Endothelial cell of umbilical vein (primary cell): ENCODE measurements around the gene DBP. TPM values are rescaled to one million over a fixed set of nuclear protein-coding genes. Genes with fewer than 3 reads are reported as not detected.

Source experiments
- BruUV-seq: library from RNA; stranded (reverse); fragments of 400-500 nt; replicated peaks from 2 replicates; lab custom pipeline; 2021; lab: Mats Ljungman, UMichigan
- CTCF ChIA-PET: fragments of 300-600, 350-600 bp; sonication (Branson Sonifier 250); formaldehyde crosslinking; loops from one replicate; lab custom pipeline; 2021; ENCODE audit warnings: antibody characterized with exemption, inconsistent platforms; lab: Charles Lee
- POLR2A ChIA-PET: fragments of 300-600, 350-600 bp; sonication (Branson Sonifier 250); formaldehyde crosslinking; loops from one replicate; lab custom pipeline; 2021; ENCODE audit warnings: antibody characterized with exemption, inconsistent platforms; lab: Charles Lee
- DNase-seq: peaks from one replicate; pipeline ENCODE4 v3.0.0-alpha.2; 2011; ENCODE audit warnings: low read depth, low spot score
- FAIRE-seq: peaks from 2 replicates; lab custom pipeline; 2011; peaks lifted over from hg19 to GRCh38; lab: Jason Lieb, UNC
- H2AFZ ChIP-seq: 2 replicates; pipeline ENCODE4 v1.6.0; 2012; ENCODE audit warnings: low read depth, low read length, control low read depth, inconsistent platforms
- H3K27ac ChIP-seq: 2 replicates; pipeline ENCODE4 v1.5.1; 2011; ENCODE audit warnings: low read depth, mild to moderate bottlenecking, control low read depth, low read length, moderate library complexity; ENCODE audit not compliant: insufficient read depth
- H3K27me3 ChIP-seq, 2 experiments: 2 replicates each; pipeline versions ENCODE4 v1.6.0 to v1.6.1; 2011; ENCODE audit warnings: low read length in 2 of 2, mixed read lengths in 1 of 2; ENCODE audit not compliant: control insufficient read depth in 2 of 2, insufficient read depth in 2 of 2
- H3K36me3 ChIP-seq, 2 experiments: 2 replicates in 1 of 2; 3 replicates in 1 of 2; pipeline ENCODE4 v1.5.1; 2011; ENCODE audit warnings: low read length in 2 of 2, mild to moderate bottlenecking in 1 of 2, moderate library complexity in 1 of 2; ENCODE audit not compliant: control insufficient read depth in 2 of 2, insufficient read depth in 2 of 2; ENCODE audit errors: extremely low read depth in 1 of 2
- H3K4me1 ChIP-seq: 3 replicates; pipeline ENCODE4 v1.5.1; 2011; ENCODE audit warnings: mild to moderate bottlenecking, low read length; ENCODE audit not compliant: control insufficient read depth, insufficient read depth; ENCODE audit errors: extremely low read depth
- H3K4me2 ChIP-seq: 2 replicates; pipeline ENCODE4 v1.6.1; 2011; ENCODE audit warnings: low read length, control low read depth, mixed read lengths; ENCODE audit not compliant: insufficient read depth
- H3K4me3 ChIP-seq, 3 experiments: fragments of 200-600 bp in 1 of 3; sonication (generic), shearing (Covaris generic) in 1 of 3; replicated peaks in 1 of 3; 2 replicates each; pipeline ENCODE4 v1.5.1; 2011 to 2016; ENCODE audit warnings: control low read depth in 3 of 3, low read length in 3 of 3, mild to moderate bottlenecking in 2 of 3, inconsistent platforms in 1 of 3, low read depth in 1 of 3, moderate library complexity in 1 of 3; ENCODE audit not compliant: insufficient read depth in 1 of 3
- H3K79me2 ChIP-seq: 2 replicates; pipeline ENCODE4 v1.6.0; 2012; ENCODE audit warnings: low read length, inconsistent platforms; ENCODE audit not compliant: control insufficient read depth, insufficient read depth
- H3K9ac ChIP-seq: replicated peaks from 2 replicates; pipeline ENCODE3; 2011; ENCODE audit warnings: low read length, control low read depth; ENCODE audit not compliant: insufficient read depth; ENCODE audit errors: extremely low read depth
- H3K9me1 ChIP-seq: replicated peaks from 3 replicates; pipeline ENCODE4 v1.6.0; 2011; ENCODE audit warnings: mild to moderate bottlenecking, low read length; ENCODE audit not compliant: control insufficient read depth, insufficient read depth; ENCODE audit errors: extremely low read depth
- H3K9me3 ChIP-seq: replicated peaks from 2 replicates; pipeline ENCODE4 v1.5.1; 2012; ENCODE audit warnings: low read length, inconsistent platforms; ENCODE audit not compliant: control insufficient read depth, insufficient read depth
- H4K20me1 ChIP-seq: replicated peaks from 2 replicates; pipeline ENCODE3; 2011; ENCODE audit warnings: mild to moderate bottlenecking, low read length; ENCODE audit not compliant: control insufficient read depth, insufficient read depth; ENCODE audit errors: extremely low read depth
- CTCF ChIP-seq, 2 donors: IDR thresholded peaks; 1 replicate in 1 of 2; 2 replicates in 1 of 2; pipeline ENCODE4 v1.5.1; 2011; ENCODE audit warnings: low read length in 2 of 2, mild to moderate bottlenecking in 2 of 2, moderate library complexity in 2 of 2, control low read depth in 1 of 2, inconsistent platforms in 1 of 2, low read depth in 1 of 2; ENCODE audit not compliant: insufficient read depth in 1 of 2; ENCODE audit errors: extremely low read depth in 1 of 2
- EZH2 ChIP-seq: IDR thresholded peaks from 2 replicates; pipeline ENCODE4 v1.6.1; 2012; ENCODE audit warnings: borderline replicate concordance, low read depth, mild to moderate bottlenecking, moderate library complexity, low read length, inconsistent platforms; ENCODE audit not compliant: severe bottlenecking
- FOS ChIP-seq: IDR thresholded peaks from 2 replicates; pipeline ENCODE4 v1.6.1; 2011; ENCODE audit warnings: mild to moderate bottlenecking, low read length, moderate library complexity, borderline replicate concordance; ENCODE audit not compliant: insufficient read depth
- GATA2 ChIP-seq: IDR thresholded peaks from 2 replicates; pipeline ENCODE4 v1.7.0; 2011; ENCODE audit warnings: low read depth, mild to moderate bottlenecking, moderate library complexity, mixed read lengths, low read length; ENCODE audit not compliant: insufficient read length, insufficient read depth
- JUN ChIP-seq: IDR thresholded peaks from 2 replicates; pipeline ENCODE4 v1.6.1; 2011; ENCODE audit warnings: borderline replicate concordance, low read depth; ENCODE audit not compliant: insufficient read length, insufficient read depth
- MAX ChIP-seq: IDR thresholded peaks from 2 replicates; pipeline ENCODE4 v1.6.1; 2011; ENCODE audit not compliant: insufficient read depth, insufficient read length
- MYC ChIP-seq: IDR thresholded peaks from one replicate; pipeline ENCODE4 v1.6.1; 2011; ENCODE audit warnings: mild to moderate bottlenecking, low read depth, low read length
- POLR2A ChIP-seq: IDR thresholded peaks from 2 replicates; pipeline ENCODE4 v1.6.1; 2012; ENCODE audit warnings: low read depth, mild to moderate bottlenecking, control low read depth, low read length
- POLR2AphosphoS5 ChIP-seq: IDR thresholded peaks from 2 replicates; pipeline ENCODE4 v1.6.1; 2012; ENCODE audit warnings: low read depth, mild to moderate bottlenecking, control low read depth, low read length, moderate library complexity; ENCODE audit not compliant: insufficient read depth
- dilution Hi-C: fragments of 300-500 bp; cut with MboI; formaldehyde crosslinking; loops from one replicate; pipeline ENCODE4 v1.15.0; 2019; ENCODE audit warnings: low sequenced_read_pairs; ENCODE audit not compliant: extremely low pct_ligation_motif_present
- intact Hi-C: fragments of 100-400 bp; cut with micrococcal nuclease; formaldehyde crosslinking; loops from one replicate; pipeline ENCODE4 v1.10.0; 2022
- polyA plus RNA-seq, 4 experiments: library from polyadenylated mRNA; depleted of rRNA in 3 of 4; stranded (reverse) in 3 of 4; unstranded in 1 of 4; fragments of >200 nt; gene quantifications; 2 replicates each; pipeline versions ENCODE4 v1.2.1 to v1.2.3, GENCODE V29; 2011 to 2012; ENCODE audit warnings: missing spikeins in 1 of 4
- total RNA-seq: library from RNA; stranded (reverse); gene quantifications from 2 replicates; pipeline ENCODE4 v1.2.3, GENCODE V29; 2021

Gene DBP
- total and polyA plus RNA-seq, 2 donors (not counting 3 experiments of a cell fraction or from before 2014, with no cell fraction given), result 1.5 to 1.8 TPM

- H3K9me1 ChIP-seq, result no peaks in the 10 kb centered on the region
- no peak overlapping the region for H2AFZ ChIP-seq
- H3K27ac ChIP-seq, result no peak overlapping the region
- H4K20me1 ChIP-seq, result no peaks in the 10 kb centered on the region
- CTCF ChIA-PET, result interaction anchor here (0.9 to 1.0 kb wide), 3 partner anchors 44 to 123 kb away, joined by 3 read pairs; no protein-coding TSS in a partner anchor
- FAIRE-seq (no peak), DNase-seq (no peak)
- peaks cover 0 to 2% of the 10 kb centered on the region in 2 experiments for H3K36me3 ChIP-seq
- peaks cover 14% of the 10 kb centered on the region for H3K4me1 ChIP-seq
- TF ChIP-seq GATA2 (no peak), POLR2AphosphoS5 (no peak), JUN (no peak), POLR2A (no peak), CTCF (IDR thresholded peaks at IDR 0.05; ENCODE audit: extremely low read depth in 1 of 2, insufficient read depth in 1 of 2, low read depth in 1 of 2, low read length in 2 of 2) (no peak), EZH2 (no peak), MYC (no peak), FOS (no peak), MAX (no peak)
- dilution Hi-C loops (no loop called here), intact Hi-C loops (no loop called here)
- BruUV-seq, result no TSS peak
- H3K9me3 ChIP-seq, result no peaks in the 10 kb centered on the region
- H3K4me3 ChIP-seq, result no peak overlapping the region
- H3K4me2 ChIP-seq, result no peak overlapping the region
- no peak overlapping the region for H3K9ac ChIP-seq
- POLR2A ChIA-PET, result interaction anchor here (2.0 kb wide), 1 partner anchor 9 kb away, joined by 10 read pairs; the partner anchor contains the start of genes RPL18 and SPHK2
- no peaks in the 10 kb centered on the region for H3K27me3 ChIP-seq
- H3K79me2 ChIP-seq, result no peaks in the 10 kb centered on the region
These were observed 8.5 kb downstream of the DBP start for GRCh38 chr19:48628486-48629296.
